ENCODE results near the gene SOST. TPM values are rescaled to one million over a fixed set of nuclear protein-coding genes. Genes with fewer than 3 reads are reported as not detected.

Gene SOST
- polyA plus RNA-seq, 4 donors, result 0.86 to 67.8 (median 48.0) TPM

GRCh38 chr17:43778337-43779144 is 19.9 kb upstream of the SOST start, which contains the start of gene DUSP3:
Gene DUSP3, minus strand, starts transcription at chr17:43778977. Its CDS starts 53 bp downstream, at chr17:43778924.
- peak; percentile 71 to 86 (median 80) for DNase-seq (ENCODE audit: low read depth in 4 of 4, low spot score in 3 of 4)

- DNase-seq (ENCODE audit: low read depth in 4 of 4, low spot score in 3 of 4), result no peak
Observed at GRCh38 chr17:43774304-43775250, 16.0 kb upstream of the SOST start.

GRCh38 chr17:43772877-43773648 is 14.5 kb upstream of the SOST start:
- no peak for DNase-seq (ENCODE audit: low read depth in 4 of 4, low spot score in 3 of 4)

- DNase-seq (ENCODE audit: low read depth in 4 of 4, low spot score in 3 of 4), result no peak
Observed at GRCh38 chr17:43771463-43771862, 12.9 kb upstream of the SOST start.

GRCh38 chr17:43770957-43771356 is 12.4 kb upstream of the SOST start:
- DNase-seq (ENCODE audit: low read depth in 4 of 4, low spot score in 3 of 4), result no peak

GRCh38 chr17:43769859-43770258 is 11.3 kb upstream of the SOST start:
- DNase-seq (ENCODE audit: low read depth in 4 of 4, low spot score in 3 of 4), result no peak

GRCh38 chr17:43769426-43769825 is 10.8 kb upstream of the SOST start:
- no peak for DNase-seq (ENCODE audit: low read depth in 4 of 4, low spot score in 3 of 4)

GRCh38 chr17:43768943-43769342 is 10.4 kb upstream of the SOST start:
- DNase-seq (ENCODE audit: low read depth in 4 of 4, low spot score in 3 of 4), result no peak

GRCh38 chr17:43768382-43768781 is 9.8 kb upstream of the SOST start:
- DNase-seq (ENCODE audit: low read depth in 4 of 4, low spot score in 3 of 4), result no peak

GRCh38 chr17:43767713-43768059 is 9.1 kb upstream of the SOST start:
- no peak for DNase-seq (ENCODE audit: low read depth in 4 of 4, low spot score in 3 of 4)

- DNase-seq (ENCODE audit: low read depth in 4 of 4, low spot score in 3 of 4), result no peak
Observed at GRCh38 chr17:43767053-43767712, 8.6 kb upstream of the SOST start.

- no peak for DNase-seq (ENCODE audit: low read depth in 4 of 4, low spot score in 3 of 4)
Observed at GRCh38 chr17:43766413-43767052, 7.9 kb upstream of the SOST start.

GRCh38 chr17:43760254-43760852 is 1.8 kb upstream of the SOST start:
- DNase-seq (ENCODE audit: low read depth in 4 of 4, low spot score in 3 of 4), result peak; percentile 83 to 90 (median 88)

GRCh38 chr17:43759836-43760235 is 1.2 kb upstream of the SOST start:
- no peak for DNase-seq (ENCODE audit: low read depth in 4 of 4, low spot score in 3 of 4)

- DNase-seq (ENCODE audit: low read depth in 4 of 4, low spot score in 3 of 4), result no peak
Observed at GRCh38 chr17:43758086-43758485, 505 bp downstream of the SOST start.

- DNase-seq (ENCODE audit: low read depth in 4 of 4, low spot score in 3 of 4), result no peak
Observed at GRCh38 chr17:43757171-43757660, 1.4 kb downstream of the SOST start.

GRCh38 chr17:43756201-43756600 is 2.4 kb downstream of the SOST start:
- DNase-seq (ENCODE audit: low read depth in 4 of 4, low spot score in 3 of 4), result no peak

- peak in 1 of 4 donors; percentile 53 for DNase-seq (ENCODE audit: low read depth in 4 of 4, low spot score in 3 of 4)
Observed at GRCh38 chr17:43755389-43755875, 3.2 kb downstream of the SOST start.

- no peak for DNase-seq (ENCODE audit: low read depth in 4 of 4, low spot score in 3 of 4)
Observed at GRCh38 chr17:43754947-43755346, 3.6 kb downstream of the SOST start.

All from left renal pelvis (tissue), 4 donors.